HG03064 (cell line): ENCODE measurements around the gene POTEC.
"Not testable (repeated sequence)": the region's sequence is repeated elsewhere in the genome, so short reads cannot be mapped to it uniquely, and the experiment has no call there.

Experiments used
- ATAC-seq: cut with Tn5 transposase; IDR thresholded peaks from one replicate; pipeline ENCODE4 v1.9.1; 2021; ENCODE audit warnings: low read depth; ENCODE audit not compliant: unreplicated experiment

Gene POTEC

GRCh38 chr18:14543446-14543964 is at the start of gene POTEC:
TSS of gene POTEC (minus strand) at chr18:14543600. CDS start at chr18:14543146, 454 bp downstream.
- not testable (repeated sequence) for ATAC-seq

DNA sequence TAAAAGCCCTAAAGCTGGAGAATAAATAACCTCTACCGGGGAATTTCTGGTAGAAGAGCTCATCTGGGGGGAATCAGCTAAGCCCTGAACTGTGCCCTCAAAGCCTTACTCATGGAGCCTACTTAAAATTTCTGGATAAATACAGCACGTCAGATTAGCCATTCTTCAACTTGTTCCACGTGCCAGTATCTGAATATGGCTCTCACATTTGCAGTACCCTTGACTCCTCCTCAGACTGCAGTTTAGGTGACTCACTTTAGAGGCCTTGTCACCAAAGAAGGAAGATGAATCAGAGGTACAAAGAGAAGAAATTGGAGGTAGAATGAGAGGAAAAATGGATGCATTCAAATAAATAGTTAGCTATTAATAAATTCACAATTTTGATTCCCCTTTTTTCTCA is 34.6 kb upstream of the POTEC start:
- no peak for ATAC-seq

DNA sequence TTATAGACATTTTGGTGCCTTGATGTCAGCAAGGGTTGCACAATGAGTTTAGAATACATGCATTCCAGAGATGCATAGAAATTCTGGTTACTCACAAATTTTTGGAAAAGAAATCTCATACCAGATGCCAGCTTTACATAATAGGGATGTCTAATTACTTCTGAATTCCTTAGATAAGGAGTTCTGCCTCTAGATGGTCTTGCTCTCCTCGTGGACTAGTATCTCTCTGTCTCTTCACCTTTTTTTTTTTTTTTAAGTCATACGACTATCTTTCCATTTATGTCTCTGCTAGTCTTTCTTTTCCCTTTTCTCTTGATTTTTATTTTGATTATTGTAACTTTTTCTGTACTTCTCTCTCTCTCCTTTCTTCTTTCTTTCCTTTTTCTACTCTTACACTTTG is 16.1 kb upstream of the POTEC start:
- not testable (repeated sequence) for ATAC-seq

DNA sequence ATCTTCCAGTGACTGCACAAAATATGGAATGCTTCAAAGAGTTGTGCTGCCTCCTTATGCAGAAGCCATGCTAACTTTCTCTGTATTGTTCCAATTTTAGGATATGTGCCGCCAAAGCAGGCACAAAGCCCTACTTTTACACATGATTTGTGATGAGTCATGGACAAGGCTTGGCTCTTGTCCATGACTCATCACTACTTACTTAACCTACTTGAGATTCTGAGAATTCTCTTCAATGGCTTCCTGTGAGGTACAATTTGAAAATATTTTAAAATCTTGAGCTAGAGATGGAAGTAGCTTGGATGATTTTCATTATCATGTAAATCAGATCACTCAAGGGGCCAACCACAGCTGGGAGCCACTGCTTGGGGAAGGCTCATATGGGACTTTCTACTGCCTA is 11.7 kb downstream of the POTEC start:
- ATAC-seq, result not testable (repeated sequence)

DNA sequence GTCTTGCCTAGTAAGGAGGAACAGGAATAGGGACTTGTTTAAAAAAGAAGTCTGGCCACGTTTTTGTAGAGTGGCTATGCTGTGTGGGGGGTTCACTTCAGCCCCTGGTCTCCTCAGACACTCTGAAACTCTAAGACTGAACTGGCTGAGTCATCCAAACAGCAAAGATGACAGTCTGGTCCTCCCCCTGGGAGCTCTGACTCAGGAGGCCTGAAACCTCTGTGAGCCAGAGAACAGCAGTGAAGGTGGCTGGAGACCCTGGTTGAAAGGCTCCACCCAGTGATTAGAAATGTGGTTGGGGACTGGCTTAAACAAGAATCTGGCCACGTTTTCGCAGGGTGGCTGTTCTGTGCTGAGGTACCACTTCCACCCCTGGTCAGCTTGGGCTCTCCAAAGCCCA is 32.7 kb downstream of the POTEC start:
- ATAC-seq, result not testable (repeated sequence)

DNA sequence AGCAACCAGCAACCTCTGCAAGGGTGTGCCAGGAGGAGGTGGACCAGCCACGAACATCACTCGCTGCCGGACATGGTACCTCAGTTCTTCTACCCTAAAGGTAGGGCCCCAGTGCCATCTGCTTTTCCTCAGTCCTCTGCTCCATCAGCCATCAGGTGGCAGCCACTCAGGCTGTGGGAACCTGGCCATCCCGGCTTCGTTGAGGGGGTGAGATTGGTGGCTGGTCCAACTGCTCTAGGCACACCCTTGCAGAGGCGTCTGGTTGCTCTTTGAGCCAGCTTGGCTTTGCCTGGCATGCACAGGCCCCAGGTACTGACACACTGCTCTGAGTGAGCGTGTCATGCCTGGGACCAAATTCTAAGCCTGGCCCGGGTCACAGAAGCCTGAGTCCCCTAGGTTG is 39.7 kb downstream of the POTEC start:
- ATAC-seq, result not testable (repeated sequence)

DNA sequence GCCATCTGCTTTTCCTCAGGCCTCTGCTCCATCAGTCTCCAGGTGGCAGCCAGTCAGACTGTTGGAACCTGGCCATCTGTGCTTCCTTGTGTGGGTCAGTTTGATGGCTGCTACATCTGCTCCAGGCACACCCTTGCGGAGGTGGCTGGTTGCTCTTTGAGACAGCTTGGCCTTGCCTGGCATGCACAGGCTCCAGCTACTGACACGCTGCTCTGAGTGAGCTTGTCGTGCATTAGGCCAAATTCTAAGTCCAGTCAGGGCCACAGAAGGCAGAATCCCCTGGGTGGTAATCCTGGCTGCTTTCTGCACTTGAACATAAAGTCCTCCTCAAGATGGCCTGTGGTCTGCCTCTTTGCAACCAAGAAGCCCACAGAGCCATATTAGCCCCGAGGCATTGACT is 41.5 kb downstream of the POTEC start:
- not testable (repeated sequence) for ATAC-seq

- ATAC-seq, result not testable (repeated sequence)
These were observed 54.0 kb downstream of the POTEC start for GRCh38 chr18:14489256-14490014.

GRCh38 chr18:14488789-14489188 is 54.6 kb downstream of the POTEC start:
- ATAC-seq, result not testable (repeated sequence)

DNA sequence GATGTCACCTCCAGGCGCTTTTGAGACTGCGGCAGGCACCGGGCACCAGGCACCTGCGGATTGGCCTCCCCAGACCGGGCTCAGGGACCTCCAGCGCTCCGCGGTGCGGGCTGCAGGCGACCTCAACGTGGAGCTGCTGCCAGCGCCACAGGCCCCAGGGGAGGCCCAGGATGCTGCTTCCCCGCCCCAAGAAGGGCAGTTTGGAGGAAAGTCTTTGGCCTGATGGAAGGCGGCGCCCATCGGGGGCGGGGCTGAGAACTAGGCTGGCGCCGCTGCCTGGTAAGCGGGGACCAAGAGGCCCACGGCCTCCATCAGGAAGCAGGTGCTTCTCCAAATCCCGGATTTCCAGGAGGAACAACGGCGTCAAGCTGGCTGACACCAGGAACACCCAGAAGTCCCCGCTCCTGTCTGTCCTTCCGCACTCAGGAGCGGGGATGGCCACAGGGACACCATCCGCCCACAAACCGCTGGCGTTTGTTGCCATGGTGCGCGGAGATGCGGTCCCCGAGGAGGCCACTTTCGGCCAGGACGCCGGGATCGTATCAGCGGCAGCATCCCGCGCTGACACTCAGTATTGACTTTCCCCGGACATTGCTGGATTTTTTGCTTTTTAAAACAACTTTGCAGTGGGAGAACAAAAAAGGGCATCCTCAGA is 56.3 kb downstream of the POTEC start:
- ATAC-seq, result not testable (repeated sequence)

- ATAC-seq, result not testable (repeated sequence)
These were observed 64.3 kb downstream of the POTEC start for GRCh38 chr18:14479076-14479475.

GRCh38 chr18:14475520-14475919 is 67.9 kb downstream of the POTEC start:
- ATAC-seq, result not testable (repeated sequence)

DNA sequence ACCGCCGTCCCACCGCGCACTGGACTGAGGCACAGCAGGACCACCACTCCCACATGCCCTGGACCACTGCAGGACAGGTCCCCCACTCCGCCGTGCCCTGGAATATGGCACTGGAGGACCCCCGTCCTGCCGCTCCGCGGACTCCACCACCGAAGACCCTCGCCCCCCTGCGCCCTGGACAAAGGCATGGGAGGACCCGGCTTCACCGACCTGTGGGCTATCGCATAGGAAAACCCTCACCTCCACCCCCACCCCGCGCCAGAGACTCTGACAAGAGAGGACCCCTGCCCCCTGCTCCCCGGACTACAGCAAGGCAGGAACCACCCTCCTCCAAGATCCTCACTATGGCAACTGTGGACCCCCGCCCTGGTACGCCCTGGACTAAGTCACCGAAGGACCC is 68.6 kb downstream of the POTEC start:
- ATAC-seq, result not testable (repeated sequence)

GRCh38 chr18:14474007-14474720 is 69.2 kb downstream of the POTEC start:
- not testable (repeated sequence) for ATAC-seq

DNA sequence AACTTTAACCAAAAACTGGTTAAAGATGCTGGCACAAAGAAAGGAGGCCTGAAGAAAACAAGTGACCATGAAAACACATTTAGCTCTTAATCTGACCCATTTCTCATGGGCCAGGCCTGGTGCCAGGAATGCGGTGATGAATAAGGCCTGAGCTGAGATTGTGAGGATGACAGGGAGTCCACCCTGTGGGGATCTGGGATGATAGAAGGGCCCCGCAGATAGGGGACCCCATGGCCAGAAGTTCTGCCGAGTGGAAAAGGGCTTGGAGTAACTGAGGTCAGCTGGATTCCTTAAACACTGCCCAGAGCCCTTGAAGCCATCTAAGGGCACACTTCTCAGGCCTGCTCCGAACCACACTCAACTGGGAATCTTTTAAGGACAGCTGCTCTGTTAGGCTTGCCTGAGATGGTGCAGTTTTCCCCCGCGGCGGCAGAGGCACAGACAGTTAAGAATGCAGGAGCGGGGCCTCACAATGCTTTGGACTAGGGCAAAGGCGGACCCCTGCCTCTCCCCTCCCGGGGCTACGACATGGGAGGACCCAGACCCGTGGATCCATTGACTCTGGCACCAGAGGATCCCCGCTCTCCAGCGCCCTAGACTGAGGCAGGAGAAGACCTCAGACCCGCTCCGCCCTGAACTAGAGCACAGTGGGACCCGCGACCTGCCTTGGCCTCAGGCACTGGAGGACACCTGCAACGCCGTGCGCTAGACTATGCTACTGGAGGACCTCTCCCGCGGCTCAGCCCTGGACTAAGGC is 70.0 kb downstream of the POTEC start:
- ATAC-seq, result not testable (repeated sequence)

GRCh38 chr18:14471286-14471685 is 72.1 kb downstream of the POTEC start:
- ATAC-seq, result not testable (repeated sequence)

- ATAC-seq, result not testable (repeated sequence)
These were observed 73.0 kb downstream of the POTEC start for GRCh38 chr18:14470446-14470845.

GRCh38 chr18:14470046-14470445 is 73.4 kb downstream of the POTEC start:
- ATAC-seq, result not testable (repeated sequence)

DNA sequence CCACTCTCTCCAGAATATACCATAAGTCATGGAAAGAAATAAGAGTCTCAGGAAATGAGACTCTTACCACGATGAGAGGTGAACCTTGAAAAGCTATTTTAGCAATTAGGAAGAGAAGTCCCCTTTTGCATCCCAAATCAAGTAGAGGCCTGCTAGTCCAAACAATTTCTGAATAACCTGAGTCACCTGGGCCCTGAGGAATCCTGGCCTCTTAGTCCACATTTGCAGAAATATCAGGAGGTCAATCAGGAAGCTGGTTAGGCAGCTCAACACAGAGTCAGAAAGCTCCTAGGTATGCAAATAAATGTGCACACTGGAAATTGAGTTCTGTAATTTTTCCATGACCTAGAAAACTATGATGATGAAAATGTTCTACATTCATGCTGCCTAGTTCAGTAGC is 77.4 kb downstream of the POTEC start:
- ATAC-seq, result not testable (repeated sequence)
